Testis (tissue), 3 donors: ENCODE measurements around the gene SF3B3. TPM values are rescaled to one million over a fixed set of nuclear protein-coding genes. Genes with fewer than 3 reads are reported as not detected.

Experiments used
- DNase-seq: peaks from one replicate; pipeline ENCODE4 v3.0.0-alpha.2; 2019
- H3K27ac ChIP-seq, 2 donors: fragments of 200-600 bp; sonication (generic); one replicate each; pipeline ENCODE4 v1.5.1; 2019
- H3K27me3 ChIP-seq: fragments of 200-600 bp; sonication (generic); one replicate; pipeline ENCODE4 v1.5.1; 2019
- H3K36me3 ChIP-seq: fragments of 200-600 bp; sonication (generic); one replicate; pipeline ENCODE4 v1.5.1; 2017; ENCODE audit warnings: low read depth; ENCODE audit errors: missing control alignments
- H3K4me1 ChIP-seq: fragments of 200-600 bp; sonication (generic); one replicate; pipeline ENCODE4 v1.5.1; 2019
- H3K4me3 ChIP-seq, 2 donors: fragments of 200-600 bp; sonication (generic); one replicate each; pipeline ENCODE4 v1.5.1; 2017 to 2019
- H3K9me3 ChIP-seq: fragments of 200-600 bp; sonication (generic); one replicate; pipeline ENCODE4 v1.5.1; 2017
- POLR2A ChIP-seq: fragments of 450-650 bp; IDR thresholded peaks from one replicate; pipeline ENCODE4 v1.6.1; 2017; ENCODE audit warnings: antibody characterized with exemption, mild to moderate bottlenecking, moderate library complexity
- WGBS, 2 donors: methylation state at CpG; one replicate each; pipeline ENCODE4 v1.1.5; 2018; 5-methylcytosine and 5-hydroxymethylcytosine counted together
- intact Hi-C: fragments of 100-400 bp; cut with DNase I; formaldehyde crosslinking; loops from one replicate; pipeline ENCODE4 v1.15.1; 2023; ENCODE audit warnings: low total_unique reads
- polyA plus RNA-seq: library from polyadenylated mRNA; stranded (reverse); fragments of 350-450 nt; fragmentation: Illumina TruSeq; extraction: RNeasy Lipid Tissue Mini Kit (QIAGEN cat#74804); gene quantifications from one replicate; pipeline ENCODE4 v1.2.3, GENCODE V29; 2014; ENCODE audit warnings: low read depth, low replicate concordance; ENCODE audit not compliant: insufficient read depth
- total RNA-seq, 2 donors: library from RNA; depleted of rRNA; stranded (reverse); fragments of >200 nt; gene quantifications; one replicate each; pipeline ENCODE4 v1.2.3, GENCODE V29; 2016
- TF ChIP-seq, protein P1 (sequence below), 3 experiments: fragments of 450-650 bp in 2 of 3; fragments of 200-600 bp in 1 of 3; sonication (generic) in 1 of 3; IDR thresholded peaks; one replicate each; pipeline ENCODE4 v1.5.1; 2016 to 2019; ENCODE audit warnings: antibody characterized with exemption in 3 of 3, mild to moderate bottlenecking in 2 of 3, moderate library complexity in 1 of 3

SF3B3 gene
- total and polyA plus RNA-seq, 3 donors from 2014 or later: 134 to 181 (median 143) TPM

DNA sequence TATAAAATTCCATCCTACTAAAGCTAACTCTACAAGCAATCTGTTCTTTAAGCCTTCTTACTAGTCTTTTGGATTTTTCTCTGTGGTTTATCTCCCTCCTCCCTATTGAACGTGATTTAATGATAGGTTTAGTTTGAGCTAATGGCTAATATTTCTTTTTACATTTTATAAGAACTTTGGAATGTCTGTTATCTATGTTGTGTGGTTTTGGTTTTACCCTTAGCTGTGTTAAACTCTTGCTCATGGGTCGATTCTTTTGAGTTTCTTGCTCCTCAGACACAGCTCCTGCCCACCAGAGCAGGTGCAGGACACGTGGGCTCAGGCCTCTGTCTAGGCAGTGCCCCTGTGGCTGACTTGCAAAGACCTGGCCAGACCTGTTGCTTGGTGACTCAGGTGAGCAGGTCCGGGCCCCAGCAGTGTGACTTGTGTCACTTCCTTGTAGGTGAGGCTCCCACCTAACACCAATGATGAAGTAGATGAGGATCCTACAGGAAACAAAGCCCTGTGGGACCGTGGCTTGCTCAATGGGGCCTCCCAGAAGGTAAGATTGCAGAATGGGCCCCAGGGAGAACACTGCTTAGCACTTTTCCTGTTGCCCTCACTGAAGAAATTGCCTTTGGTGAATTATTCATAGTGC is 45.1 kb downstream of the SF3B3 start:
- no peak for TF ChIP-seq POLR2A
- TF ChIP-seq, protein P1, sequence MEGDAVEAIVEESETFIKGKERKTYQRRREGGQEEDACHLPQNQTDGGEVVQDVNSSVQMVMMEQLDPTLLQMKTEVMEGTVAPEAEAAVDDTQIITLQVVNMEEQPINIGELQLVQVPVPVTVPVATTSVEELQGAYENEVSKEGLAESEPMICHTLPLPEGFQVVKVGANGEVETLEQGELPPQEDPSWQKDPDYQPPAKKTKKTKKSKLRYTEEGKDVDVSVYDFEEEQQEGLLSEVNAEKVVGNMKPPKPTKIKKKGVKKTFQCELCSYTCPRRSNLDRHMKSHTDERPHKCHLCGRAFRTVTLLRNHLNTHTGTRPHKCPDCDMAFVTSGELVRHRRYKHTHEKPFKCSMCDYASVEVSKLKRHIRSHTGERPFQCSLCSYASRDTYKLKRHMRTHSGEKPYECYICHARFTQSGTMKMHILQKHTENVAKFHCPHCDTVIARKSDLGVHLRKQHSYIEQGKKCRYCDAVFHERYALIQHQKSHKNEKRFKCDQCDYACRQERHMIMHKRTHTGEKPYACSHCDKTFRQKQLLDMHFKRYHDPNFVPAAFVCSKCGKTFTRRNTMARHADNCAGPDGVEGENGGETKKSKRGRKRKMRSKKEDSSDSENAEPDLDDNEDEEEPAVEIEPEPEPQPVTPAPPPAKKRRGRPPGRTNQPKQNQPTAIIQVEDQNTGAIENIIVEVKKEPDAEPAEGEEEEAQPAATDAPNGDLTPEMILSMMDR (IDR thresholded peaks at IDR 0.05): no peak
- no peak for DNase-seq
- H3K36me3 ChIP-seq: no peaks in the 10 kb centered on the region
- 81 to 92% methylated on average over 3 to 5 of the region's 5 CpGs for WGBS, 2 donors
- H3K4me3 ChIP-seq: no peak overlapping the region
- no peak overlapping the region for H3K27ac ChIP-seq
- H3K27me3 ChIP-seq: no peaks in the 10 kb centered on the region
- no peaks in the 10 kb centered on the region for H3K9me3 ChIP-seq
- H3K4me1 ChIP-seq: peaks cover 16% of the 10 kb centered on the region
- intact Hi-C loops: no loop called here

DNA sequence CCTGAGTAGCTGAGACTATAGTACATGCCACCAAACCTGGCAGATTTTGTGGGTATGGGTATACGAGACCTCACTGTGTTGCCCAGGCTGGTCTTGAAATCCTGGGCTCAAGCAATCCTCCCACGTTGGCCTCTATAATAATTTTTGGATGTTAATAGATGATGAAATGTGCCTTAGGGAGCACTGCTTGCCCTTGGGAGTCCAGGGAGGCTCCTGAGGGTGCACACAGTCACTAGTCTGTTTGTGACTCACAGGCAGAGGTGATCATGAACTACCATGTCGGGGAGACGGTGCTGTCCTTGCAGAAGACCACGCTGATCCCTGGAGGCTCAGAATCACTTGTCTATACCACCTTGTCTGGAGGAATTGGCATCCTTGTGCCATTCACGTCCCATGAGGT is 46.1 kb downstream of the SF3B3 start:
- Histone ChIP-seq H3K36me3 (no peaks in the 10 kb centered on the region), H3K27ac (no peak overlapping the region), H3K4me1 (peaks cover 23% of the 10 kb centered on the region), H3K27me3 (no peaks in the 10 kb centered on the region), H3K9me3 (no peaks in the 10 kb centered on the region), H3K4me3 (no peak overlapping the region)
- no peak for TF ChIP-seq POLR2A
- TF ChIP-seq, protein P1 (IDR thresholded peaks at IDR 0.05): no peak
- 84 to 87% methylated on average over 6 of the region's 6 CpGs for WGBS, 2 donors
- no peak for DNase-seq
- intact Hi-C loops: no loop called here

DNA sequence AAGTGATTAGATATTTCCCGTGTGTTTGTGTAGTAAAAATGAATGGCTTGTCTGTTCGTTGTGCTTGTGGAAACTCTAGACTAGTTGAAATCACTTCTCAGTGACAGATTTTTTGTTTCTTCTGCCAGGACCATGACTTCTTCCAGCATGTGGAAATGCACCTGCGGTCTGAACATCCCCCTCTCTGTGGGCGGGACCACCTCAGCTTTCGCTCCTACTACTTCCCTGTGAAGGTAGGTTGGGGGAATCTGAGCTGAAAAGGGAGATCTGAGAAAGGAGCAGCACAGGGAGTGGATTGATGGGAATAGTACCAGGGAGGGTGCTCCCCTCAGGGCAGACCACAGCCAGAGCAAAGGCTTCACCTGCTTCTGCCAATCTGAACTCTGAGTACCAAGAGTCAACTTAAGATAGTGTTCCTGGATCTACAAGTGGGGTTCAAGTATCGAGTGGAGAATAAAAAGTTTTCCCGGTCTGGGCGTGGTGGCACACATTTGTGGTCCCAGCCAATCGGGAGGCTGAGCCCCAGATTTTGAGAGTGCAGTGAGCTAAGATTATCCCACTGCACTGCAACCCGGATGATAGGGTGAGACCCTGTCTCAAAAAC is 47.5 kb downstream of the SF3B3 start:
- Histone ChIP-seq H3K9me3 (no peaks in the 10 kb centered on the region), H3K27ac (no peak overlapping the region), H3K36me3 (no peaks in the 10 kb centered on the region), H3K27me3 (no peaks in the 10 kb centered on the region), H3K4me3 (no peak overlapping the region), H3K4me1 (peaks cover 23% of the 10 kb centered on the region)
- TF ChIP-seq POLR2A: no peak
- TF ChIP-seq, protein P1 (IDR thresholded peaks at IDR 0.05): no peak
- 75 to 81% methylated on average over 10 of the region's 10 CpGs for WGBS, 2 donors
- DNase-seq: no peak
- intact Hi-C loops: no loop called here

DNA sequence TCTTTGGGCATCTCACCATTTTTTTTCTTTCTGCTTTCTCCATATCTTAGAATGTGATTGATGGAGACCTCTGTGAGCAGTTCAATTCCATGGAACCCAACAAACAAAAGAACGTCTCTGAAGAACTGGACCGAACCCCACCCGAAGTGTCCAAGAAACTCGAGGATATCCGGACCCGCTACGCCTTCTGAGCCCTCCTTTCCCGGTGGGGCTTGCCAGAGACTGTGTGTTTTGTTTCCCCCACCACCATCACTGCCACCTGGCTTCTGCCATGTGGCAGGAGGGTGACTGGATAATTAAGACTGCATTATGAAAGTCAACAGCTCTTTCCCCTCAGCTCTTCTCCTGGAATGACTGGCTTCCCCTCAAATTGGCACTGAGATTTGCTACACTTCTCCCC is 48.0 kb downstream of the SF3B3 start:
- H3K9me3 ChIP-seq: no peaks in the 10 kb centered on the region
- no peaks in the 10 kb centered on the region for H3K27me3 ChIP-seq
- peaks cover 23% of the 10 kb centered on the region for H3K4me1 ChIP-seq
- H3K4me3 ChIP-seq: no peak overlapping the region
- H3K27ac ChIP-seq: no peak overlapping the region
- intact Hi-C loops: no loop called here
- TF ChIP-seq, protein P1 (IDR thresholded peaks at IDR 0.05): no peak
- TF ChIP-seq POLR2A: no peak
- H3K36me3 ChIP-seq: no peaks in the 10 kb centered on the region
- DNase-seq: no peak
- 93 to 94% methylated on average over 8 of the region's 8 CpGs for WGBS, 2 donors
